ENCODE data around the gene ACACB.

DNA sequence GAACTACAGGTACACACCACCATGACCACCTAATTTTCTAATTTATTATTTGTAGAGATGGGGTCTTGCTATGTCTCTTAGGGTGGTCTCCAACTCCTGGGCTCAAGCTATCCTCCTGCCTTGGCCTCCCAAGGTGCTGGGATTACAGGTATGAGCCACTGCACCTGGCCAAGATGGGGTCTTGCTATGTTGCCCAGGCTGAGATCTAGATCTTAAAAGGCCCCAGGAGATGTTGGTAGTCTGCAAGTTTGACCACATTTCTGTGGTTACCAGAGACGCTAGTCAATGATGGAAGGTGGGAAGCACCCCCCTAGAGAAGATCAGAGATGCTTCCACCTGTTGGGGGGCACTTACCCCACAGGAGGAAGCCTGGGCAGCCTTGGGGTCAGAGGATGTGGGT lies 158.0 kb downstream of the ACACB start:
- TF ChIP-seq CTCF (IDR thresholded peaks at IDR 0.05) (no peak), POLR2A (IDR thresholded peaks at IDR 0.05) (no peak)
